ENCODE measurements around the gene POLG.

DNA sequence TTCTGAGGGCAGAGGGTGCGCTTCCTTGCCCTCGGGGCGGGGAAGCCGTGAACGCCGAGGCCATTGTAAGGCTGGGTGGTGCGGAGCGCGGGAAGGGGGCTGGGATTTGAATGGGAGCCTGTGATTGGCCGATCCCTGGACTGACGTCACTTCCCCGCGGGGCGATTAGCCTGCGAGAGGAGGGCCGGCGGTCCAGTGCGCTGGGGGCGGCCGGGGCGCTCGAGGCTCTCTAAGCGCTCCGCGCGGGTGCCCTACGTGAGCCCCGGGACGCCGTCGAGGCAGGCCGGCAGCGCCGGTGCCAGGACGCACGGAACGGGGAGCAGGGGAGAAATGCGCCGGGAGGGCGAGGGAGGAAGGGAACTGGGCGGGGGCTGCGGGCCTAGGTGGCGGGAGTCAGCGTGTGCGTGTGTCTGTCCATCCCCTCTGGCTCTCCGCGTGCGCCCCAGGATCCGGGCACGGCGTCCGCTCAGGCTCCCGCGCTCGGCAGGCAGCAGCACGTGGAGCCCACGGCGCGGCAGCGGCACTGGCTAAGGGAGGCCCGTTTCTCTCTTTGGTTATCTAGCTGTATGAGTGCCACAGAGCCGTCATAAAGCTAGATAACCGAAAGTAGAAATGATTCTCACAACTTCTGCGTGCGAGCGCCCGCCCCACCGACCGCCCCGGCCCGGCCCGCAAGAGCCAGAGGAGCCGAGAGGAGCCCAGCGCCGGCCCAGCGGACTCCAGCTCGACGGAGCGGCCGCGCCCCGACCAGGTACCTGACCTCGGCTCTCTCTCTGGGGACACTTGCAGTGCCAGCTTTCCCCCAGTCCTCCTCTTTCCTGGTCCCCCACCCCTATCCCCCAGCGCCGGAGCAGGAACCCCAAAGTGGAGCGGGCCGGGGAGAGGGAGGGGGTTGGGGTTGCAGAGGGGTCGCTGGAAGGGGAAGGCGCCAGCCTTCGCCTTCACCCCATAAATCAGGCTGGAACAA, 33.1 kb upstream of the POLG start:
- TF ChIP-seq, protein P1, sequence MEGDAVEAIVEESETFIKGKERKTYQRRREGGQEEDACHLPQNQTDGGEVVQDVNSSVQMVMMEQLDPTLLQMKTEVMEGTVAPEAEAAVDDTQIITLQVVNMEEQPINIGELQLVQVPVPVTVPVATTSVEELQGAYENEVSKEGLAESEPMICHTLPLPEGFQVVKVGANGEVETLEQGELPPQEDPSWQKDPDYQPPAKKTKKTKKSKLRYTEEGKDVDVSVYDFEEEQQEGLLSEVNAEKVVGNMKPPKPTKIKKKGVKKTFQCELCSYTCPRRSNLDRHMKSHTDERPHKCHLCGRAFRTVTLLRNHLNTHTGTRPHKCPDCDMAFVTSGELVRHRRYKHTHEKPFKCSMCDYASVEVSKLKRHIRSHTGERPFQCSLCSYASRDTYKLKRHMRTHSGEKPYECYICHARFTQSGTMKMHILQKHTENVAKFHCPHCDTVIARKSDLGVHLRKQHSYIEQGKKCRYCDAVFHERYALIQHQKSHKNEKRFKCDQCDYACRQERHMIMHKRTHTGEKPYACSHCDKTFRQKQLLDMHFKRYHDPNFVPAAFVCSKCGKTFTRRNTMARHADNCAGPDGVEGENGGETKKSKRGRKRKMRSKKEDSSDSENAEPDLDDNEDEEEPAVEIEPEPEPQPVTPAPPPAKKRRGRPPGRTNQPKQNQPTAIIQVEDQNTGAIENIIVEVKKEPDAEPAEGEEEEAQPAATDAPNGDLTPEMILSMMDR (IDR thresholded peaks at IDR 0.05), result no peak
- no peak for TF ChIP-seq POLR2A (IDR thresholded peaks at IDR 0.05)

Measured in lower leg skin (tissue), 3 donors.